Activated CD4-positive, alpha-beta T cell treated with anti-CD3 and anti-CD28 coated beads, Interleukin-2, amount 10 ng/mL, durations not matched to agents 24 days and 14 days (primary cell): ENCODE measurements around the gene OSBPL6. TPM values are rescaled to one million over a fixed set of nuclear protein-coding genes. Genes with fewer than 3 reads are reported as not detected.
"Not testable (repeated sequence)": the region's sequence is repeated elsewhere in the genome, so short reads cannot be mapped to it uniquely, and the experiment has no call there.

Experiments used
- DNase-seq: peaks from one replicate; pipeline ENCODE4 v3.0.0; 2022
- H3K27ac Mint-ChIP-seq: one replicate; pipeline ENCODE4 v1.8.0; 2022; ENCODE audit warnings: mild to moderate bottlenecking, mixed read lengths
- H3K27me3 Mint-ChIP-seq: one replicate; pipeline ENCODE4 v1.8.0; 2022; ENCODE audit warnings: mixed read lengths
- H3K36me3 Mint-ChIP-seq: one replicate; pipeline ENCODE4 v1.8.0; 2022; ENCODE audit warnings: low read depth, mild to moderate bottlenecking, mixed read lengths
- H3K4me1 Mint-ChIP-seq: one replicate; pipeline ENCODE4 v1.8.0; 2021; ENCODE audit warnings: mixed read lengths
- H3K4me3 Mint-ChIP-seq: one replicate; pipeline ENCODE4 v1.8.0; 2022; ENCODE audit warnings: mild to moderate bottlenecking, moderate library complexity, mixed read lengths
- H3K9me3 Mint-ChIP-seq: one replicate; pipeline ENCODE4 v1.8.0; 2021; ENCODE audit warnings: mixed read lengths
- intact Hi-C: fragments of 100-400 bp; cut with micrococcal nuclease; formaldehyde crosslinking; loops from one replicate; pipeline ENCODE4 v1.15.1; 2023
- total RNA-seq: library from RNA; stranded (reverse); gene quantifications from 2 replicates; pipeline ENCODE4 v1.2.3, GENCODE V29; 2022

Gene OSBPL6
- total RNA-seq, 1 donor from 2014 or later = 1.1 TPM

- peaks cover 7% of the 10 kb centered on the region for H3K4me1 Mint-ChIP-seq
- intact Hi-C loops = no loop called here
- peaks cover 15% of the 10 kb centered on the region for H3K27me3 Mint-ChIP-seq
- H3K36me3 Mint-ChIP-seq = peaks cover 2% of the 10 kb centered on the region
- no peak for DNase-seq
- H3K9me3 Mint-ChIP-seq = no peaks in the 10 kb centered on the region
- no peak overlapping the region for H3K27ac Mint-ChIP-seq
- no peak overlapping the region for H3K4me3 Mint-ChIP-seq
Observed at GRCh38 chr2:178391701-178392100, 197.4 kb downstream of the OSBPL6 start.

- intact Hi-C loops = no loop called here
- no peak overlapping the region for H3K4me3 Mint-ChIP-seq
- H3K27ac Mint-ChIP-seq = no peak overlapping the region
- peaks cover 4% of the 10 kb centered on the region for H3K4me1 Mint-ChIP-seq
- DNase-seq = no peak
- peaks cover 2% of the 10 kb centered on the region for H3K36me3 Mint-ChIP-seq
- peaks cover 15% of the 10 kb centered on the region for H3K27me3 Mint-ChIP-seq
- no peaks in the 10 kb centered on the region for H3K9me3 Mint-ChIP-seq
Observed at GRCh38 chr2:178392215-178392614, 197.9 kb downstream of the OSBPL6 start.

GRCh38 chr2:178394859-178395258 lies 200.5 kb downstream of the OSBPL6 start:
- Mint-ChIP-seq H3K27me3 (peaks cover 15% of the 10 kb centered on the region), H3K9me3 (no peaks in the 10 kb centered on the region), H3K27ac (no peak overlapping the region), H3K4me1 (peaks cover 5% of the 10 kb centered on the region), H3K4me3 (no peak overlapping the region), H3K36me3 (no peaks in the 10 kb centered on the region)
- intact Hi-C loops = loop anchor here (5.0 kb wide), 1 partner anchor 283 kb away; the partner anchor contains the start of gene RBM45
- no peak for DNase-seq

GRCh38 chr2:178395295-178395694 lies 201.0 kb downstream of the OSBPL6 start:
- DNase-seq = no peak
- no peaks in the 10 kb centered on the region for H3K9me3 Mint-ChIP-seq
- no peak overlapping the region for H3K4me3 Mint-ChIP-seq
- peaks cover 15% of the 10 kb centered on the region for H3K27me3 Mint-ChIP-seq
- peaks cover 5% of the 10 kb centered on the region for H3K4me1 Mint-ChIP-seq
- H3K27ac Mint-ChIP-seq = no peak overlapping the region
- no peaks in the 10 kb centered on the region for H3K36me3 Mint-ChIP-seq
- intact Hi-C loops = loop anchor here (5.0 kb wide), 1 partner anchor 283 kb away; the partner anchor contains the start of gene RBM45

GRCh38 chr2:178395941-178396570 lies 201.7 kb downstream of the OSBPL6 start:
- peaks cover 5% of the 10 kb centered on the region for H3K4me1 Mint-ChIP-seq

GRCh38 chr2:178397002-178397605 lies 202.8 kb downstream of the OSBPL6 start:
- H3K4me3 Mint-ChIP-seq = no peak overlapping the region
- intact Hi-C loops = loop anchor here (1.0 to 5.0 kb wide), 2 partner anchors 16 to 285 kb away; partner anchors contain the start of gene RBM45
- peak; percentile 67 for DNase-seq
- H3K36me3 Mint-ChIP-seq = no peaks in the 10 kb centered on the region
- no peak overlapping the region for H3K27ac Mint-ChIP-seq
- no peaks in the 10 kb centered on the region for H3K9me3 Mint-ChIP-seq
- peaks cover 17% of the 10 kb centered on the region for H3K27me3 Mint-ChIP-seq
- peaks cover 5% of the 10 kb centered on the region for H3K4me1 Mint-ChIP-seq

More at GRCh38 chr2:178395941-178396570, 201.7 kb downstream of the OSBPL6 start:
- Mint-ChIP-seq H3K4me3 (no peak overlapping the region), H3K27me3 (peaks cover 15% of the 10 kb centered on the region), H3K9me3 (no peaks in the 10 kb centered on the region), H3K36me3 (no peaks in the 10 kb centered on the region), H3K27ac (no peak overlapping the region)
- no peak for DNase-seq
- intact Hi-C loops = loop anchor here (5.0 kb wide), 1 partner anchor 284 kb away; the partner anchor contains the start of gene RBM45

- DNase-seq = no peak
- Mint-ChIP-seq H3K27me3 (peaks cover 4% of the 10 kb centered on the region), H3K36me3 (no peaks in the 10 kb centered on the region), H3K4me1 (peaks cover 24% of the 10 kb centered on the region), H3K9me3 (no peaks in the 10 kb centered on the region), H3K27ac (no peak overlapping the region), H3K4me3 (no peak overlapping the region)
- intact Hi-C loops = no loop called here
Observed at GRCh38 chr2:178401994-178402437, 207.7 kb downstream of the OSBPL6 start.

GRCh38 chr2:178403671-178404306 lies 209.5 kb downstream of the OSBPL6 start:
- DNase-seq = no peak
- peak overlapping the region; percentile 64 for H3K4me3 Mint-ChIP-seq
- intact Hi-C loops = loop anchor here (1.0 kb wide), 1 partner anchor 10 kb away; no protein-coding TSS in a partner anchor
- H3K27me3 Mint-ChIP-seq = peaks cover 4% of the 10 kb centered on the region
- no peaks in the 10 kb centered on the region for H3K36me3 Mint-ChIP-seq
- H3K27ac Mint-ChIP-seq = peak overlapping the region; percentile 87
- peaks cover 21% of the 10 kb centered on the region for H3K4me1 Mint-ChIP-seq
- H3K9me3 Mint-ChIP-seq = no peaks in the 10 kb centered on the region

GRCh38 chr2:178404368-178404767 lies 210.1 kb downstream of the OSBPL6 start:
- Mint-ChIP-seq H3K36me3 (no peaks in the 10 kb centered on the region), H3K9me3 (no peaks in the 10 kb centered on the region), H3K27me3 (peaks cover 4% of the 10 kb centered on the region), H3K4me1 (peaks cover 21% of the 10 kb centered on the region), H3K4me3 (peak overlapping the region; percentile 64), H3K27ac (peak overlapping the region; percentile 87)
- intact Hi-C loops = loop anchor here (1.0 kb wide), 1 partner anchor 9 kb away; no protein-coding TSS in a partner anchor
- peak; percentile 79 for DNase-seq

- H3K27ac Mint-ChIP-seq = no peak overlapping the region
- H3K9me3 Mint-ChIP-seq = no peaks in the 10 kb centered on the region
- peaks cover 28% of the 10 kb centered on the region for H3K4me1 Mint-ChIP-seq
- no peak overlapping the region for H3K4me3 Mint-ChIP-seq
- no peak for DNase-seq
- H3K36me3 Mint-ChIP-seq = no peaks in the 10 kb centered on the region
- intact Hi-C loops = no loop called here
- H3K27me3 Mint-ChIP-seq = peaks cover 3% of the 10 kb centered on the region
Observed at GRCh38 chr2:178409261-178409660, 214.9 kb downstream of the OSBPL6 start.

GRCh38 chr2:178412047-178412446 lies 217.7 kb downstream of the OSBPL6 start:
- intact Hi-C loops = loop anchor here (10.0 kb wide), 1 partner anchor 853 kb away; the partner anchor contains the start of gene SESTD1
- Mint-ChIP-seq H3K27ac (no peak overlapping the region), H3K36me3 (no peaks in the 10 kb centered on the region), H3K9me3 (no peaks in the 10 kb centered on the region), H3K27me3 (peaks cover 3% of the 10 kb centered on the region), H3K4me1 (peaks cover 34% of the 10 kb centered on the region), H3K4me3 (no peak overlapping the region)
- DNase-seq = no peak

- intact Hi-C loops = loop anchor here (10.0 kb wide), 1 partner anchor 852 kb away; the partner anchor contains the start of gene SESTD1
Observed at GRCh38 chr2:178412453-178412852, 218.1 kb downstream of the OSBPL6 start.

GRCh38 chr2:178413472-178414265 lies 219.4 kb downstream of the OSBPL6 start:
- H3K9me3 Mint-ChIP-seq = no peaks in the 10 kb centered on the region
- peak overlapping the region; percentile 97 for H3K4me3 Mint-ChIP-seq
- H3K36me3 Mint-ChIP-seq = no peaks in the 10 kb centered on the region
- peak; percentile 94 for DNase-seq
- H3K27ac Mint-ChIP-seq = peak overlapping the region; percentile 99
- intact Hi-C loops = loop anchor here (1.0 to 10.0 kb wide), 7 partner anchors 9 to 851 kb away; partner anchors contain the start of genes OSBPL6, RBM45 and SESTD1
- H3K4me1 Mint-ChIP-seq = peaks cover 33% of the 10 kb centered on the region
- peaks cover 3% of the 10 kb centered on the region for H3K27me3 Mint-ChIP-seq

More at GRCh38 chr2:178412453-178412852, 218.1 kb downstream of the OSBPL6 start:
- H3K9me3 Mint-ChIP-seq, H3K27ac Mint-ChIP-seq, H3K27me3 Mint-ChIP-seq, H3K36me3 Mint-ChIP-seq, DNase-seq: not testable (repeated sequence)
- Mint-ChIP-seq H3K4me3 (peak overlapping the region; percentile 97), H3K4me1 (peaks cover 33% of the 10 kb centered on the region)
